HepG2 (cell line): Measurements from ENCODE around the gene CAPRIN2. TPM values are rescaled to one million over a fixed set of nuclear protein-coding genes. Genes with fewer than 3 reads are reported as not detected.

ENCODE experiments used
- BCL3 ChIP-seq: sonication (generic); formaldehyde crosslinking; IDR thresholded peaks from 2 replicates; pipeline ENCODE4 v1.5.1; 2020; ENCODE audit warnings: mild to moderate bottlenecking, missing genetic modification reagents, moderate library complexity
- BCL6 ChIP-seq: IDR thresholded peaks from 2 replicates; pipeline ENCODE4 v1.6.1; 2016; ENCODE audit warnings: missing genetic modification reagents, missing compliant biosample characterization
- CAMTA2 ChIP-seq: sonication (generic); formaldehyde crosslinking; IDR thresholded peaks from 2 replicates; pipeline ENCODE4 v1.4.0; 2020; ENCODE audit warnings: mild to moderate bottlenecking, missing genetic modification reagents, borderline replicate concordance
- CEBPG ChIP-seq: IDR thresholded peaks from 2 replicates; pipeline ENCODE4 v1.6.1; 2016
- EED ChIP-seq: sonication (generic); formaldehyde crosslinking; IDR thresholded peaks from 2 replicates; pipeline ENCODE4 v1.5.0; 2020; ENCODE audit warnings: mild to moderate bottlenecking, missing genetic modification reagents
- FOXP4 ChIP-seq: sonication (generic); formaldehyde crosslinking; IDR thresholded peaks from 2 replicates; pipeline ENCODE4 v1.4.0; 2020; ENCODE audit warnings: missing genetic modification reagents
- GLMP ChIP-seq: sonication (generic); formaldehyde crosslinking; IDR thresholded peaks from 2 replicates; pipeline ENCODE4 v1.9.0; 2021; ENCODE audit warnings: missing genetic modification reagents, mild to moderate bottlenecking, borderline replicate concordance
- IKZF4 ChIP-seq: sonication (generic); formaldehyde crosslinking; IDR thresholded peaks from 2 replicates; pipeline ENCODE4 v1.5.1; 2020; ENCODE audit warnings: borderline replicate concordance, mild to moderate bottlenecking, low read depth, missing genetic modification reagents; ENCODE audit errors: not compliant biosample characterization
- NFKBIZ ChIP-seq: IDR thresholded peaks from 2 replicates; pipeline ENCODE4 v1.6.1; 2018; ENCODE audit warnings: missing genetic modification reagents, missing compliant biosample characterization
- NR2F6 ChIP-seq, 2 experiments: IDR thresholded peaks; 2 replicates each; pipeline ENCODE4 v1.6.1; 2016; ENCODE audit warnings: antibody characterized with exemption in 1 of 2, mild to moderate bottlenecking in 1 of 2
- PLSCR1 ChIP-seq: sonication (generic); formaldehyde crosslinking; IDR thresholded peaks from 2 replicates; pipeline ENCODE4 v1.5.0; 2020; ENCODE audit warnings: missing genetic modification reagents, mild to moderate bottlenecking, borderline replicate concordance
- POGZ ChIP-seq: sonication (generic); formaldehyde crosslinking; IDR thresholded peaks from 2 replicates; pipeline ENCODE4 v1.4.0; 2020; ENCODE audit warnings: mild to moderate bottlenecking, missing genetic modification reagents
- REPIN1 ChIP-seq: sonication (generic); formaldehyde crosslinking; IDR thresholded peaks from 2 replicates; pipeline ENCODE4 v1.8.0; 2022; ENCODE audit warnings: missing genetic modification reagents, low read depth, mild to moderate bottlenecking, borderline replicate concordance
- SAP130 ChIP-seq: IDR thresholded peaks from 2 replicates; pipeline ENCODE4 v1.6.1; 2016; ENCODE audit warnings: low read depth
- SCMH1 ChIP-seq: sonication (generic); formaldehyde crosslinking; IDR thresholded peaks from 2 replicates; pipeline ENCODE4 v1.9.0; 2021; ENCODE audit warnings: missing genetic modification reagents, mild to moderate bottlenecking, borderline replicate concordance
- SYNCRIP ChIP-seq: fragments of 200-400 bp; formaldehyde crosslinking; IDR thresholded peaks from 2 replicates; pipeline ENCODE4 v1.6.1; 2018; ENCODE audit warnings: mild to moderate bottlenecking, low read depth, low read length; ENCODE audit not compliant: insufficient read depth
- TARDBP ChIP-seq: sonication (generic); formaldehyde crosslinking; IDR thresholded peaks from 2 replicates; pipeline ENCODE4 v1.8.0; 2022; ENCODE audit warnings: mild to moderate bottlenecking, missing genetic modification reagents
- TMF1 ChIP-seq: sonication (generic); formaldehyde crosslinking; IDR thresholded peaks from 2 replicates; pipeline ENCODE4 v1.8.1; 2022; ENCODE audit warnings: low read depth, missing genetic modification reagents
- ZMYM2 ChIP-seq: sonication (generic); formaldehyde crosslinking; IDR thresholded peaks from 2 replicates; pipeline ENCODE4 v1.8.0; 2022; ENCODE audit warnings: mild to moderate bottlenecking, missing genetic modification reagents
- ZMYM4 ChIP-seq: sonication (generic); formaldehyde crosslinking; IDR thresholded peaks from 2 replicates; pipeline ENCODE4 v1.8.1; 2023; ENCODE audit warnings: mild to moderate bottlenecking, missing genetic modification reagents
- ZNF30 ChIP-seq: sonication (generic); formaldehyde crosslinking; IDR thresholded peaks from 2 replicates; pipeline ENCODE4 v1.5.0; 2020; ENCODE audit warnings: mild to moderate bottlenecking, missing genetic modification reagents
- ZNF589 ChIP-seq: sonication (generic); formaldehyde crosslinking; conservative IDR thresholded peaks from 2 replicates; pipeline ENCODE4 v1.8.0; 2022; ENCODE audit warnings: mild to moderate bottlenecking, moderate library complexity, missing genetic modification reagents
- ZNF737 ChIP-seq: sonication (generic); formaldehyde crosslinking; IDR thresholded peaks from 2 replicates; pipeline ENCODE4 v1.5.0; 2020; ENCODE audit warnings: missing genetic modification reagents, mild to moderate bottlenecking, borderline replicate concordance
- polyA plus RNA-seq, 8 experiments: library from polyadenylated mRNA; depleted of rRNA in 3 of 8; stranded (reverse) in 7 of 8; unstranded in 1 of 8; fragments of >200 nt; fragmentation: Illumina TruSeq in 4 of 8; extraction: Trizol in 4 of 8; gene quantifications; 2 replicates each; pipeline versions ENCODE4 v1.2.1 to v1.2.3, GENCODE V29; 2011 to 2016; ENCODE audit warnings: low read depth in 4 of 8, missing spikeins in 1 of 8, mixed read lengths in 1 of 8; ENCODE audit not compliant: insufficient read depth in 1 of 8
- total RNA-seq, 5 experiments: library from RNA; depleted of rRNA; stranded (reverse); fragments of >200 nt; fragmentation: Illumina TruSeq; extraction: Trizol; gene quantifications; 2 replicates each; pipeline ENCODE4 v1.2.3, GENCODE V29; 2016; ENCODE audit warnings: low read depth in 1 of 5
- TF ChIP-seq, protein P1 (sequence below): sonication (generic); formaldehyde crosslinking; conservative IDR thresholded peaks from 2 replicates; pipeline ENCODE4 v1.4.0; 2020; ENCODE audit warnings: missing genetic modification reagents

CAPRIN2 gene
- total and polyA plus RNA-seq, 2 of the 13 experiments (the other 11 are each of a cell fraction or from before 2014, with no cell fraction given) = 21.7 to 30.6 TPM

- TF ChIP-seq REPIN1 (CRISPR knock-in tag) (peak; percentile 38; the same call in 1 of the 2 replicates), BCL6 (CRISPR knock-in tag) (peak; percentile 12; the same call in 1 of the 2 replicates), SYNCRIP (no peak), CEBPG (CRISPR knock-in tag) (peak; percentile 36; the same call in 1 of the 2 replicates), GLMP (CRISPR knock-in tag) (no peak), NFKBIZ (CRISPR knock-in tag) (no peak), FOXP4 (no peak), ZNF30 (no peak), SAP130 (CRISPR knock-in tag) (peak; percentile 40; the same call in 1 of the 2 replicates), NR2F6 (IDR thresholded peaks at IDR 0.05) (no peak), NR2F6 (CRISPR knock-in tag; IDR thresholded peaks at IDR 0.05) (0 out of 2 replicates have a peak, but pooled peaks have one; percentile 12), SCMH1 (no peak), BCL3 (CRISPR knock-in tag) (no peak), POGZ (peak; percentile 57; the same call in 1 of the 2 replicates), PLSCR1 (CRISPR knock-in tag) (no peak), ZMYM2 (CRISPR knock-in tag) (peak; percentile 87), TARDBP (CRISPR knock-in tag) (0 out of 2 replicates have a peak, but pooled peaks have one; percentile 29), EED (CRISPR knock-in tag) (no peak), TMF1 (no peak), CAMTA2 (CRISPR knock-in tag) (no peak), IKZF4 (no peak), ZNF589 (no peak), ZNF737 (CRISPR knock-in tag) (no peak), ZMYM4 (CRISPR knock-in tag) (peak; percentile 79)
- TF ChIP-seq, protein P1, sequence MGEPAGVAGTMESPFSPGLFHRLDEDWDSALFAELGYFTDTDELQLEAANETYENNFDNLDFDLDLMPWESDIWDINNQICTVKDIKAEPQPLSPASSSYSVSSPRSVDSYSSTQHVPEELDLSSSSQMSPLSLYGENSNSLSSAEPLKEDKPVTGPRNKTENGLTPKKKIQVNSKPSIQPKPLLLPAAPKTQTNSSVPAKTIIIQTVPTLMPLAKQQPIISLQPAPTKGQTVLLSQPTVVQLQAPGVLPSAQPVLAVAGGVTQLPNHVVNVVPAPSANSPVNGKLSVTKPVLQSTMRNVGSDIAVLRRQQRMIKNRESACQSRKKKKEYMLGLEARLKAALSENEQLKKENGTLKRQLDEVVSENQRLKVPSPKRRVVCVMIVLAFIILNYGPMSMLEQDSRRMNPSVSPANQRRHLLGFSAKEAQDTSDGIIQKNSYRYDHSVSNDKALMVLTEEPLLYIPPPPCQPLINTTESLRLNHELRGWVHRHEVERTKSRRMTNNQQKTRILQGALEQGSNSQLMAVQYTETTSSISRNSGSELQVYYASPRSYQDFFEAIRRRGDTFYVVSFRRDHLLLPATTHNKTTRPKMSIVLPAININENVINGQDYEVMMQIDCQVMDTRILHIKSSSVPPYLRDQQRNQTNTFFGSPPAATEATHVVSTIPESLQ (CRISPR knock-in tag) = no peak
These were observed 1.3 kb upstream of the CAPRIN2 start (continued) for GRCh38 chr12:30756074-30756473.
